Measurements from ENCODE around the gene SORBS1.

Gene SORBS1

GRCh38 chr10:95543459-95543858 lies 17.7 kb downstream of the SORBS1 start (continued):
- TF ChIP-seq HIC1 (tag by site-specific recombination; IDR thresholded peaks at IDR 0.05) (no peak), ZNF350 (tag by site-specific recombination; IDR thresholded peaks at IDR 0.05) (no peak), OVOL3 (tag by site-specific recombination; IDR thresholded peaks at IDR 0.05) (no peak)

- ChIA-PET CTCF (no interaction called here), POLR2A (no interaction called here)
These were observed 18.4 kb downstream of the SORBS1 start for GRCh38 chr10:95542761-95543160.

More at GRCh38 chr10:95542761-95543160, 18.4 kb downstream of the SORBS1 start:
- TF ChIP-seq PRDM10 (tag by site-specific recombination; IDR thresholded peaks at IDR 0.05) (no peak), ZNF791 (tag by site-specific recombination; IDR thresholded peaks at IDR 0.05) (no peak), KLF8 (tag by site-specific recombination; IDR thresholded peaks at IDR 0.05) (no peak), ZBTB1 (tag by site-specific recombination; IDR thresholded peaks at IDR 0.05) (no peak), ZFP3 (tag by site-specific recombination; IDR thresholded peaks at IDR 0.05; ENCODE audit: low read depth) (no peak), ZNF184 (tag by site-specific recombination; IDR thresholded peaks at IDR 0.05) (no peak), ZNF777 (tag by site-specific recombination; IDR thresholded peaks at IDR 0.05; ENCODE audit: borderline replicate concordance) (no peak), GLI2 (tag by site-specific recombination; IDR thresholded peaks at IDR 0.05; ENCODE audit: borderline replicate concordance, low read depth) (no peak), GFI1B (tag by site-specific recombination; IDR thresholded peaks at IDR 0.05) (no peak), ZBTB17 (tag by site-specific recombination; IDR thresholded peaks at IDR 0.05) (no peak), ZNF558 (tag by site-specific recombination; IDR thresholded peaks at IDR 0.05) (no peak), ZNF302 (tag by site-specific recombination; IDR thresholded peaks at IDR 0.05; ENCODE audit: low read depth) (no peak)
- TF ChIP-seq, protein P1, sequence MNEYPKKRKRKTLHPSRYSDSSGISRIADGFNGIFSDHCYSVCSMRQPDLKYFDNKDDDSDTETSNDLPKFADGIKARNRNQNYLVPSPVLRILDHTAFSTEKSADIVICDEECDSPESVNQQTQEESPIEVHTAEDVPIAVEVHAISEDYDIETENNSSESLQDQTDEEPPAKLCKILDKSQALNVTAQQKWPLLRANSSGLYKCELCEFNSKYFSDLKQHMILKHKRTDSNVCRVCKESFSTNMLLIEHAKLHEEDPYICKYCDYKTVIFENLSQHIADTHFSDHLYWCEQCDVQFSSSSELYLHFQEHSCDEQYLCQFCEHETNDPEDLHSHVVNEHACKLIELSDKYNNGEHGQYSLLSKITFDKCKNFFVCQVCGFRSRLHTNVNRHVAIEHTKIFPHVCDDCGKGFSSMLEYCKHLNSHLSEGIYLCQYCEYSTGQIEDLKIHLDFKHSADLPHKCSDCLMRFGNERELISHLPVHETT (tag by site-specific recombination; IDR thresholded peaks at IDR 0.05) = no peak
- TF ChIP-seq, protein P2, sequence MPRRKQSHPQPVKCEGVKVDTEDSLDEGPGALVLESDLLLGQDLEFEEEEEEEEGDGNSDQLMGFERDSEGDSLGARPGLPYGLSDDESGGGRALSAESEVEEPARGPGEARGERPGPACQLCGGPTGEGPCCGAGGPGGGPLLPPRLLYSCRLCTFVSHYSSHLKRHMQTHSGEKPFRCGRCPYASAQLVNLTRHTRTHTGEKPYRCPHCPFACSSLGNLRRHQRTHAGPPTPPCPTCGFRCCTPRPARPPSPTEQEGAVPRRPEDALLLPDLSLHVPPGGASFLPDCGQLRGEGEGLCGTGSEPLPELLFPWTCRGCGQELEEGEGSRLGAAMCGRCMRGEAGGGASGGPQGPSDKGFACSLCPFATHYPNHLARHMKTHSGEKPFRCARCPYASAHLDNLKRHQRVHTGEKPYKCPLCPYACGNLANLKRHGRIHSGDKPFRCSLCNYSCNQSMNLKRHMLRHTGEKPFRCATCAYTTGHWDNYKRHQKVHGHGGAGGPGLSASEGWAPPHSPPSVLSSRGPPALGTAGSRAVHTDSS (tag by site-specific recombination; IDR thresholded peaks at IDR 0.05) = no peak
- Histone ChIP-seq H3K27ac (ENCODE audit: extremely low read depth, low read depth, low read length) (no peak overlapping the region), H3K4me3 (ENCODE audit: low read depth, low read length) (no peak overlapping the region), H3K36me3 (ENCODE audit: control insufficient read depth in 2 of 2, insufficient read depth in 1 of 2, low read length in 2 of 2) (no peaks in the 10 kb centered on the region), H3K9me3 (ENCODE audit: control insufficient read depth, insufficient read depth, low read depth, low read length) (no peaks in the 10 kb centered on the region), H3K4me1 (ENCODE audit: control insufficient read depth, insufficient read depth, low read length) (peaks cover 4% of the 10 kb centered on the region)

All from HEK293 (cell line).